NT2/D1 (cell line): Measurements from ENCODE around the gene LYPD8.

Experiments used
- SUZ12 ChIP-seq: IDR thresholded peaks from 2 replicates; pipeline ENCODE4 v1.6.1; 2011; ENCODE audit not compliant: insufficient read length, insufficient read depth; ENCODE audit errors: extremely low read depth
- ZNF274 ChIP-seq: IDR thresholded peaks from 2 replicates; pipeline ENCODE4 v1.6.1; 2011; ENCODE audit warnings: mild to moderate bottlenecking, low read depth, low read length

DNA sequence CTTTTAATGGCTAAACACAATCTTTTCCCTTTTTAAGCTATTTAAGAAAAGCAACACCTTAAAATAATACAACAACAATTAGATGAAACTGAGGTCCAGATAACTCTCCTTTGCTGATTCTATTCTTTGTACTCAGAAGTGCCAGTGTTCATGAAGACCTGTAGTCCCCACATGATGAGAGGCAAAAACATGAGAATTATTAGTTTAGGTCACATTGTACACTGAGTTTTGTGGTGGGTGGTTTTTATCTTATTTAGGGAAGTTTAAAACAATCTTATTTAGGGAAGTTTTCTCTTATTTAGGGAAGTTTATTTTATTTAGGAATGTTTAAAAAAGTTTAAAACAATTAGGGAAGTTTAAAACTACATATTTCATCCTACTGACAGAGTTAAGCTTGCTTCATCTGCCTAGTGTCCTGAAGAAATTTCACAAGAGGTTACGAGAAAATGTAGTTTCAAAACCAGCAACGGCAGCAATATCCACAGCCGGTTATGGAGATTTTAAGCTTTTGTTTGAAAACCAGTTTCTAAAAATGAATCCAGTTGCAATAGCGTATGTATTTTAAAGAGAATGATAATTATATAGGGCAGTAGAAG, 45.2 kb downstream of the LYPD8 start:
- TF ChIP-seq ZNF274 (no peak), SUZ12 (no peak)
